Activated naive CD8-positive, alpha-beta T cell (primary cell): ENCODE measurements around the gene CEP104.
A peak's percentile ranks its signal among the peaks of the same experiment; 100 is the strongest.

ENCODE experiments used
- H3K27ac Mint-ChIP-seq: one replicate; pipeline ENCODE4 v1.8.0; 2021; ENCODE audit warnings: mixed read lengths
- H3K27me3 Mint-ChIP-seq: one replicate; pipeline ENCODE4 v1.8.0; 2021; ENCODE audit warnings: mixed read lengths
- H3K36me3 Mint-ChIP-seq: one replicate; pipeline ENCODE4 v1.8.0; 2021; ENCODE audit warnings: mixed read lengths
- H3K4me1 Mint-ChIP-seq: one replicate; pipeline ENCODE4 v1.8.0; 2021; ENCODE audit warnings: low read depth, mixed read lengths
- H3K4me3 Mint-ChIP-seq: one replicate; pipeline ENCODE4 v1.8.0; 2021; ENCODE audit warnings: mild to moderate bottlenecking, mixed read lengths
- H3K9me3 Mint-ChIP-seq: one replicate; pipeline ENCODE4 v1.8.0; 2021; ENCODE audit warnings: low read depth, mixed read lengths

CEP104 gene

GRCh38 chr1:3778590-3779264, 78.3 kb downstream of the CEP104 start:
- no peaks in the 10 kb centered on the region for H3K9me3 Mint-ChIP-seq
- no peak overlapping the region for H3K27ac Mint-ChIP-seq
- peaks cover 3% of the 10 kb centered on the region for H3K4me1 Mint-ChIP-seq
- no peak overlapping the region for H3K4me3 Mint-ChIP-seq
- H3K36me3 Mint-ChIP-seq: peaks cover 5% of the 10 kb centered on the region
- no peaks in the 10 kb centered on the region for H3K27me3 Mint-ChIP-seq

- H3K9me3 Mint-ChIP-seq: no peaks in the 10 kb centered on the region
- no peaks in the 10 kb centered on the region for H3K27me3 Mint-ChIP-seq
- peaks cover 3% of the 10 kb centered on the region for H3K4me1 Mint-ChIP-seq
- no peak overlapping the region for H3K27ac Mint-ChIP-seq
- peaks cover 5% of the 10 kb centered on the region for H3K36me3 Mint-ChIP-seq
- no peak overlapping the region for H3K4me3 Mint-ChIP-seq
Measured at GRCh38 chr1:3777647-3778589, 79.1 kb downstream of the CEP104 start.

GRCh38 chr1:3777078-3777547, 79.9 kb downstream of the CEP104 start:
- H3K9me3 Mint-ChIP-seq: no peaks in the 10 kb centered on the region
- peaks cover 5% of the 10 kb centered on the region for H3K36me3 Mint-ChIP-seq
- no peaks in the 10 kb centered on the region for H3K27me3 Mint-ChIP-seq
- H3K4me3 Mint-ChIP-seq: no peak overlapping the region
- peaks cover 3% of the 10 kb centered on the region for H3K4me1 Mint-ChIP-seq
- peak overlapping the region; percentile 34 for H3K27ac Mint-ChIP-seq

GRCh38 chr1:3776231-3776961, 80.6 kb downstream of the CEP104 start:
- no peaks in the 10 kb centered on the region for H3K27me3 Mint-ChIP-seq
- H3K36me3 Mint-ChIP-seq: peaks cover 5% of the 10 kb centered on the region
- H3K4me1 Mint-ChIP-seq: peaks cover 7% of the 10 kb centered on the region
- H3K9me3 Mint-ChIP-seq: no peaks in the 10 kb centered on the region
- no peak overlapping the region for H3K27ac Mint-ChIP-seq
- no peak overlapping the region for H3K4me3 Mint-ChIP-seq

- Mint-ChIP-seq H3K36me3 (peaks cover 5% of the 10 kb centered on the region), H3K4me1 (peaks cover 9% of the 10 kb centered on the region), H3K4me3 (no peak overlapping the region), H3K9me3 (no peaks in the 10 kb centered on the region), H3K27me3 (no peaks in the 10 kb centered on the region), H3K27ac (no peak overlapping the region)
Measured at GRCh38 chr1:3775490-3776230, 81.4 kb downstream of the CEP104 start.

- no peaks in the 10 kb centered on the region for H3K9me3 Mint-ChIP-seq
- peaks cover 3% of the 10 kb centered on the region for H3K36me3 Mint-ChIP-seq
- H3K27me3 Mint-ChIP-seq: no peaks in the 10 kb centered on the region
- no peak overlapping the region for H3K4me3 Mint-ChIP-seq
- H3K4me1 Mint-ChIP-seq: peaks cover 9% of the 10 kb centered on the region
- no peak overlapping the region for H3K27ac Mint-ChIP-seq
Measured at GRCh38 chr1:3774946-3775489, 82.0 kb downstream of the CEP104 start.

GRCh38 chr1:3774276-3774945, 82.6 kb downstream of the CEP104 start:
- H3K4me1 Mint-ChIP-seq: peaks cover 9% of the 10 kb centered on the region
- no peaks in the 10 kb centered on the region for H3K36me3 Mint-ChIP-seq
- no peak overlapping the region for H3K4me3 Mint-ChIP-seq

GRCh38 chr1:3773572-3774275, 83.3 kb downstream of the CEP104 start:
- Mint-ChIP-seq H3K4me1 (peaks cover 9% of the 10 kb centered on the region), H3K27ac (no peak overlapping the region), H3K36me3 (no peaks in the 10 kb centered on the region), H3K9me3 (no peaks in the 10 kb centered on the region), H3K27me3 (no peaks in the 10 kb centered on the region), H3K4me3 (no peak overlapping the region)

More at GRCh38 chr1:3774276-3774945, 82.6 kb downstream of the CEP104 start:
- Mint-ChIP-seq H3K27ac (no peak overlapping the region), H3K27me3 (no peaks in the 10 kb centered on the region), H3K9me3 (no peaks in the 10 kb centered on the region)

- no peaks in the 10 kb centered on the region for H3K27me3 Mint-ChIP-seq
- H3K4me3 Mint-ChIP-seq: peak within 1 kb of the TSS; percentile 80
- H3K36me3 Mint-ChIP-seq: no peaks in the 10 kb centered on the region
- H3K27ac Mint-ChIP-seq: peak within 1 kb of the TSS; percentile 83
- H3K4me1 Mint-ChIP-seq: peaks cover 9% of the 10 kb centered on the region
- H3K9me3 Mint-ChIP-seq: no peaks in the 10 kb centered on the region
Measured at GRCh38 chr1:3772715-3773571, 84.1 kb downstream of the CEP104 start, which contains the start of gene SMIM1. TSS of gene SMIM1 (plus strand) at chr1:3772749. CDS start at chr1:3775374, 2,625 bp downstream.

- Mint-ChIP-seq H3K9me3 (no peaks in the 10 kb centered on the region), H3K36me3 (no peaks in the 10 kb centered on the region), H3K27me3 (no peaks in the 10 kb centered on the region), H3K27ac (peak overlapping the region; percentile 83), H3K4me3 (peak overlapping the region; percentile 80), H3K4me1 (peaks cover 9% of the 10 kb centered on the region)
Measured at GRCh38 chr1:3772027-3772714, 84.8 kb downstream of the CEP104 start.

- H3K27ac Mint-ChIP-seq: peak overlapping the region; percentile 83
- no peaks in the 10 kb centered on the region for H3K27me3 Mint-ChIP-seq
- no peaks in the 10 kb centered on the region for H3K36me3 Mint-ChIP-seq
- H3K9me3 Mint-ChIP-seq: no peaks in the 10 kb centered on the region
- peaks cover 9% of the 10 kb centered on the region for H3K4me1 Mint-ChIP-seq
- H3K4me3 Mint-ChIP-seq: peak overlapping the region; percentile 80
Measured at GRCh38 chr1:3771108-3772026, 85.6 kb downstream of the CEP104 start.
